Duodenal mucosa (tissue), 2 donors: ENCODE data around the gene OLFML2A.
"Not testable (repeated sequence)": the region's sequence is repeated elsewhere in the genome, so short reads cannot be mapped to it uniquely, and the experiment has no call there.

Experiments
- H3K27ac ChIP-seq: one replicate; pipeline ENCODE4 v1.7.0; 2013; ENCODE audit warnings: low read depth, low read length
- H3K27me3 ChIP-seq, 2 donors: one replicate each; pipeline ENCODE4 v1.7.0; 2013; ENCODE audit warnings: low read length in 2 of 2, control low read depth in 1 of 2; ENCODE audit not compliant: insufficient read depth in 2 of 2, control insufficient read depth in 1 of 2
- H3K36me3 ChIP-seq, 2 donors: one replicate each; pipeline ENCODE4 v1.7.0; 2013; ENCODE audit warnings: low read length in 2 of 2, control low read depth in 1 of 2; ENCODE audit not compliant: insufficient read depth in 2 of 2, control insufficient read depth in 1 of 2
- H3K4me1 ChIP-seq, 2 donors: one replicate each; pipeline ENCODE4 v1.7.0; 2013; ENCODE audit warnings: low read length in 2 of 2, control low read depth in 1 of 2; ENCODE audit not compliant: insufficient read depth in 2 of 2, control insufficient read depth in 1 of 2
- H3K4me3 ChIP-seq, 2 donors: one replicate each; pipeline ENCODE4 v1.7.0; 2013; ENCODE audit warnings: low read length in 2 of 2, low read depth in 1 of 2
- H3K9ac ChIP-seq, 2 donors: one replicate each; pipeline ENCODE4 v1.7.0; 2013; ENCODE audit warnings: low read length in 2 of 2, low read depth in 1 of 2
- H3K9me3 ChIP-seq, 2 donors: one replicate each; pipeline ENCODE4 v1.7.0; 2013; ENCODE audit warnings: low read length in 2 of 2, control low read depth in 1 of 2; ENCODE audit not compliant: control insufficient read depth in 1 of 2

OLFML2A gene

GRCh38 chr9:124776954-124777648 lies at the start of gene OLFML2A:
OLFML2A (plus strand) TSS chr9:124777133; CDS start chr9:124777271, 138 bp downstream.
- peaks cover 7 to 11% of the 10 kb centered on the region in 2 donors for H3K27me3 ChIP-seq
- H3K27ac ChIP-seq = no peak within 1 kb of the TSS
- H3K4me1 ChIP-seq = peaks cover 5 to 9% of the 10 kb centered on the region in 2 donors
- H3K4me3 ChIP-seq = peak within 1 kb of the TSS; percentile 11 to 50
- H3K36me3 ChIP-seq = no peaks in the 10 kb centered on the region
- peak within 1 kb of the TSS in 1 of 2 donors; percentile 12 for H3K9ac ChIP-seq
- no peaks in the 10 kb centered on the region for H3K9me3 ChIP-seq

DNA sequence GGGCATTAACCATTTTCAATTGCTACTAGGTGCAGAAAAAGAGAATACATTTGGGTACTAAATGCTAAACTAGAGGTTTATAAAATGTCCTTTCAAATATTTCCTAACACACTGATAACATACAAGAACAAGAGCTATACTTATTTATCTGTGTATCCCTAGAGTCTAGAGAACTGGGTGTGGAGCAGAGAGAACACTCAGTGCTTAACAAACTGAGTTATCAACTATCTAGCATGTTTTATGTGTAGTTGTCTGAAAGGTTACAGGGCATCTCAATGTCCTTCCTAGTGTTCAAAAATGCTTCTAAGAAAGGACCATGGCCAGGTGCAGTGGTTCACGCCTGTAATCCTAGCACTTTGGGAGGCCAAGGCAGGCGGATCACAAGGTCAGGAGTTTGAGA lies 46.2 kb upstream of the OLFML2A start:
- Histone ChIP-seq H3K9me3 (no peaks in the 10 kb centered on the region), H3K27me3 (no peaks in the 10 kb centered on the region), H3K36me3 (no peaks in the 10 kb centered on the region), H3K27ac (no peak overlapping the region), H3K9ac (no peak overlapping the region), H3K4me1 (peaks cover 0 to 33% of the 10 kb centered on the region in 2 donors), H3K4me3 (no peak overlapping the region)

- H3K9me3 ChIP-seq = no peaks in the 10 kb centered on the region
- no peaks in the 10 kb centered on the region for H3K36me3 ChIP-seq
- H3K27ac ChIP-seq = peak overlapping the region; percentile 11
- H3K4me1 ChIP-seq = peaks cover 0 to 30% of the 10 kb centered on the region in 2 donors
- H3K9ac ChIP-seq = peak overlapping the region in 1 of 2 donors; percentile 23
- H3K27me3 ChIP-seq = no peaks in the 10 kb centered on the region
- no peak overlapping the region for H3K4me3 ChIP-seq
Measured at GRCh38 chr9:124733964-124734740, 42.8 kb upstream of the OLFML2A start.

GRCh38 chr9:124734741-124735083 lies 42.2 kb upstream of the OLFML2A start:
- H3K27ac ChIP-seq = not testable (repeated sequence)

GRCh38 chr9:124735121-124735520 lies 41.8 kb upstream of the OLFML2A start:
- Histone ChIP-seq H3K4me1 (peaks cover 0 to 30% of the 10 kb centered on the region in 2 donors), H3K4me3 (no peak overlapping the region), H3K27me3 (no peaks in the 10 kb centered on the region), H3K27ac (no peak overlapping the region), H3K9me3 (no peaks in the 10 kb centered on the region), H3K36me3 (no peaks in the 10 kb centered on the region), H3K9ac (no peak overlapping the region)

More at GRCh38 chr9:124734741-124735083, 42.2 kb upstream of the OLFML2A start:
- peaks cover 0 to 30% of the 10 kb centered on the region in 2 donors for H3K4me1 ChIP-seq
- H3K4me3 ChIP-seq, H3K9me3 ChIP-seq, H3K9ac ChIP-seq, H3K36me3 ChIP-seq, H3K27me3 ChIP-seq: not testable (repeated sequence)

GRCh38 chr9:124738075-124738474 lies 38.9 kb upstream of the OLFML2A start:
- peaks cover 0 to 25% of the 10 kb centered on the region in 2 donors for H3K4me1 ChIP-seq
- not testable (repeated sequence) for H3K27me3 ChIP-seq, H3K9ac ChIP-seq, H3K4me3 ChIP-seq, H3K9me3 ChIP-seq, H3K27ac ChIP-seq, H3K36me3 ChIP-seq

- H3K36me3 ChIP-seq = no peaks in the 10 kb centered on the region
- no peaks in the 10 kb centered on the region for H3K27me3 ChIP-seq
Measured at GRCh38 chr9:124739360-124739759, 37.6 kb upstream of the OLFML2A start.

DNA sequence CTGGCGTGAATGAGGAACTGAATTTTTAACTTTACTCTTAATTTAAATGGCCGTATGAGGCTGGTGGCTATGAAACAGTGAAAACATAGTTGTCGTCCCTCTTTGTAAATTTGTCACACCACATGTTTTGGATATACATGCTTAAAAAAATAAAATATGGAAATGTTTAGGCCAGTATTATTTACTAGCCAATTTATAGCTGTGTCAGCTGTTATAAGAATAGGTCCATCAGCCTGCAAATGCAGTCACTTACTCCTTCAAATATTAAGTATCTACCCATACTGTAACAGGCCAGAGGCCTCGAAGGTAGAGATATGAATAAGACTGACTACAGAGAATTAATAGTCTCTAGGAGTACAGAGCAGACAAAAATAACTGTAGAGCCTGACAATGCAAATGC lies 35.8 kb upstream of the OLFML2A start:
- Histone ChIP-seq H3K9me3 (no peaks in the 10 kb centered on the region), H3K27me3 (no peaks in the 10 kb centered on the region), H3K4me3 (no peak overlapping the region), H3K27ac (no peak overlapping the region), H3K4me1 (peaks cover 0 to 6% of the 10 kb centered on the region in 2 donors), H3K9ac (no peak overlapping the region), H3K36me3 (no peaks in the 10 kb centered on the region)

More at GRCh38 chr9:124739360-124739759, 37.6 kb upstream of the OLFML2A start:
- Histone ChIP-seq H3K4me3 (no peak overlapping the region), H3K4me1 (peaks cover 0 to 18% of the 10 kb centered on the region in 2 donors), H3K9me3 (no peaks in the 10 kb centered on the region), H3K9ac (no peak overlapping the region), H3K27ac (no peak overlapping the region)

- H3K9ac ChIP-seq = no peak overlapping the region
- no peaks in the 10 kb centered on the region for H3K36me3 ChIP-seq
- H3K27me3 ChIP-seq = no peaks in the 10 kb centered on the region
- H3K4me3 ChIP-seq = no peak overlapping the region
- H3K4me1 ChIP-seq = peaks cover 0 to 6% of the 10 kb centered on the region in 2 donors
- H3K27ac ChIP-seq = no peak overlapping the region
- H3K9me3 ChIP-seq = no peaks in the 10 kb centered on the region
Measured at GRCh38 chr9:124741662-124742061, 35.3 kb upstream of the OLFML2A start.

DNA sequence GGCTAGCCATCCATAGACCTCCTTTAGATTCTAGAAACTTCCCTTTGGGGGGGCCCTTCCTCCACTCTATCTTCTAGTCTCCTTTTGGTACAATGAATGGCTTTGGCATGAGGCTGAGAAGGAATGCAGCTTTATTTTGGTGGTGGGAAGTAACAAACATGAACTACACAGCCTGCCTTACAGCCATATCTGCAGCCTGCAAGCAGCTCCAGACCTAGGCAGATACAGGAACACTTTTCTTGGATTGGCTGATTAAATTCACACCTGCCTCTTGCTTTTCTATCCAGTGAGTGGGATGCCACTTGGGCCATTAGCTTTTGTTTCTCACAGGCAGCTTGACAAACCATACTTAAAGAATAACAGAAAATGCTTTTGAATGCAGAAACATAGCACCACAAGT lies 34.0 kb upstream of the OLFML2A start:
- no peaks in the 10 kb centered on the region for H3K27me3 ChIP-seq
- H3K36me3 ChIP-seq = no peaks in the 10 kb centered on the region
- H3K27ac ChIP-seq = no peak overlapping the region
- peaks cover 0 to 6% of the 10 kb centered on the region in 2 donors for H3K4me1 ChIP-seq
- H3K9me3 ChIP-seq = no peaks in the 10 kb centered on the region
- no peak overlapping the region for H3K4me3 ChIP-seq
- no peak overlapping the region for H3K9ac ChIP-seq
